ENCODE results near the gene PCOLCE2.

Gene PCOLCE2

GRCh38 chr3:142808103-142808917, 80.6 kb downstream of the PCOLCE2 start:
- DNase-seq (ENCODE audit: low spot score): no peak
- TF ChIP-seq CTCF (IDR thresholded peaks at IDR 0.05; ENCODE audit: borderline replicate concordance, control extremely low read depth, extremely low read depth, insufficient read depth, missing control alignments): no peak
- in situ Hi-C loops (cut with MboI; ENCODE audit: low sequenced_read_pairs, unreplicated experiment): no loop called here

GRCh38 chr3:142802891-142803290, 86.0 kb downstream of the PCOLCE2 start:
- in situ Hi-C loops (cut with MboI; ENCODE audit: low sequenced_read_pairs, unreplicated experiment): no loop called here
- no peak for DNase-seq (ENCODE audit: low spot score)
- TF ChIP-seq CTCF (IDR thresholded peaks at IDR 0.05; ENCODE audit: borderline replicate concordance, control extremely low read depth, extremely low read depth, insufficient read depth, missing control alignments): no peak

GRCh38 chr3:142801746-142802145, 87.1 kb downstream of the PCOLCE2 start:
- DNase-seq (ENCODE audit: low spot score): no peak
- no peak for TF ChIP-seq CTCF (IDR thresholded peaks at IDR 0.05; ENCODE audit: borderline replicate concordance, control extremely low read depth, extremely low read depth, insufficient read depth, missing control alignments)
- in situ Hi-C loops (cut with MboI; ENCODE audit: low sequenced_read_pairs, unreplicated experiment): no loop called here

GRCh38 chr3:142796823-142797222, 92.1 kb downstream of the PCOLCE2 start:
- in situ Hi-C loops (cut with MboI; ENCODE audit: low sequenced_read_pairs, unreplicated experiment): no loop called here
- no peak for DNase-seq (ENCODE audit: low spot score)
- TF ChIP-seq CTCF (IDR thresholded peaks at IDR 0.05; ENCODE audit: borderline replicate concordance, control extremely low read depth, extremely low read depth, insufficient read depth, missing control alignments): no peak

GRCh38 chr3:142795332-142795731, 93.6 kb downstream of the PCOLCE2 start:
- no peak for DNase-seq (ENCODE audit: low spot score)
- in situ Hi-C loops (cut with MboI; ENCODE audit: low sequenced_read_pairs, unreplicated experiment): no loop called here
- TF ChIP-seq CTCF (IDR thresholded peaks at IDR 0.05; ENCODE audit: borderline replicate concordance, control extremely low read depth, extremely low read depth, insufficient read depth, missing control alignments): no peak

GRCh38 chr3:142794508-142794907, 94.4 kb downstream of the PCOLCE2 start:
- DNase-seq (ENCODE audit: low spot score): no peak
- TF ChIP-seq CTCF (IDR thresholded peaks at IDR 0.05; ENCODE audit: borderline replicate concordance, control extremely low read depth, extremely low read depth, insufficient read depth, missing control alignments): no peak
- in situ Hi-C loops (cut with MboI; ENCODE audit: low sequenced_read_pairs, unreplicated experiment): no loop called here
